ENCODE results near the gene MAEA. TPM values are rescaled to one million over a fixed set of nuclear protein-coding genes. Genes with fewer than 3 reads are reported as not detected.

The MAEA gene
- total and polyA plus RNA-seq, 2 of the 8 experiments (the other 6 are each of a cell fraction or from before 2014, with no cell fraction given) = 75.8 to 133 TPM

DNA sequence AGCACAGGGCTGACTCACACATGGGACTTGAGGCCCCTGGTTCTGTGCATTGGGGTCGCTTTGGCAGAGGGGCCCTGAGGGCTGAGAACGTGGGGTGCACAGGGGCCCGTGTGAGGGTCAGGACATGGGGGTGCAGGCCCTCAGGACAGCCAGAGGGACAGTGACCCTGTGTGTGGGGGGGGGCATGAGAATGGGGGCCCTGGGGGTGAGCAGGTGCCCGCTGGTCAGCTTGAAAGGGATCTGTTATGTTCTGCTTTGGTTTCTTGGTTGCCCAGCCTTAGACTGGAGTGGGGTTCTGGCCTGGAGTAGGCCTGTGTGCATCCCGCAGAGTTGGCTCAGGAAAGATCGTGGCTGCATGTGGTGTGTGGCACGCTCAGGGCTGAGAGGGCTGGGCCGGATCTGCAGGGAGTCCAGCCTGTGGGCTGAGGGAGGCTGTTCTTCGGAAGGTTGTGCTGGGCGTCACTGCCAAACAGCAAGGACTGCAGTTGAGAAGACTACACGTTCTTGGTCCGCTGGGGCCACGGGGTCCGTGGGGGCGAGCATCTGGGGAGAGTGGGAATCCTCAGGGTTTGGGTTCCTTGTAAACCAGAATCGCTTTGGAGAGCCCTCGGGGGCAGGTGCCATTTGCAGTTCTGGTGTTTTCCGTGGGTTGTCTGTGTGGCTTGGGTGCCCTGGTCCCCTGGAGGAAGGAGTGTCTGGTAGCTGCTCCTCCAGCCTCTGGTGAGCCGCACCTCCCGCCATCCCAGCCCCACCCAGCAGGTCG, 42.1 kb downstream of the MAEA start (continued):
- TF ChIP-seq, protein P1, sequence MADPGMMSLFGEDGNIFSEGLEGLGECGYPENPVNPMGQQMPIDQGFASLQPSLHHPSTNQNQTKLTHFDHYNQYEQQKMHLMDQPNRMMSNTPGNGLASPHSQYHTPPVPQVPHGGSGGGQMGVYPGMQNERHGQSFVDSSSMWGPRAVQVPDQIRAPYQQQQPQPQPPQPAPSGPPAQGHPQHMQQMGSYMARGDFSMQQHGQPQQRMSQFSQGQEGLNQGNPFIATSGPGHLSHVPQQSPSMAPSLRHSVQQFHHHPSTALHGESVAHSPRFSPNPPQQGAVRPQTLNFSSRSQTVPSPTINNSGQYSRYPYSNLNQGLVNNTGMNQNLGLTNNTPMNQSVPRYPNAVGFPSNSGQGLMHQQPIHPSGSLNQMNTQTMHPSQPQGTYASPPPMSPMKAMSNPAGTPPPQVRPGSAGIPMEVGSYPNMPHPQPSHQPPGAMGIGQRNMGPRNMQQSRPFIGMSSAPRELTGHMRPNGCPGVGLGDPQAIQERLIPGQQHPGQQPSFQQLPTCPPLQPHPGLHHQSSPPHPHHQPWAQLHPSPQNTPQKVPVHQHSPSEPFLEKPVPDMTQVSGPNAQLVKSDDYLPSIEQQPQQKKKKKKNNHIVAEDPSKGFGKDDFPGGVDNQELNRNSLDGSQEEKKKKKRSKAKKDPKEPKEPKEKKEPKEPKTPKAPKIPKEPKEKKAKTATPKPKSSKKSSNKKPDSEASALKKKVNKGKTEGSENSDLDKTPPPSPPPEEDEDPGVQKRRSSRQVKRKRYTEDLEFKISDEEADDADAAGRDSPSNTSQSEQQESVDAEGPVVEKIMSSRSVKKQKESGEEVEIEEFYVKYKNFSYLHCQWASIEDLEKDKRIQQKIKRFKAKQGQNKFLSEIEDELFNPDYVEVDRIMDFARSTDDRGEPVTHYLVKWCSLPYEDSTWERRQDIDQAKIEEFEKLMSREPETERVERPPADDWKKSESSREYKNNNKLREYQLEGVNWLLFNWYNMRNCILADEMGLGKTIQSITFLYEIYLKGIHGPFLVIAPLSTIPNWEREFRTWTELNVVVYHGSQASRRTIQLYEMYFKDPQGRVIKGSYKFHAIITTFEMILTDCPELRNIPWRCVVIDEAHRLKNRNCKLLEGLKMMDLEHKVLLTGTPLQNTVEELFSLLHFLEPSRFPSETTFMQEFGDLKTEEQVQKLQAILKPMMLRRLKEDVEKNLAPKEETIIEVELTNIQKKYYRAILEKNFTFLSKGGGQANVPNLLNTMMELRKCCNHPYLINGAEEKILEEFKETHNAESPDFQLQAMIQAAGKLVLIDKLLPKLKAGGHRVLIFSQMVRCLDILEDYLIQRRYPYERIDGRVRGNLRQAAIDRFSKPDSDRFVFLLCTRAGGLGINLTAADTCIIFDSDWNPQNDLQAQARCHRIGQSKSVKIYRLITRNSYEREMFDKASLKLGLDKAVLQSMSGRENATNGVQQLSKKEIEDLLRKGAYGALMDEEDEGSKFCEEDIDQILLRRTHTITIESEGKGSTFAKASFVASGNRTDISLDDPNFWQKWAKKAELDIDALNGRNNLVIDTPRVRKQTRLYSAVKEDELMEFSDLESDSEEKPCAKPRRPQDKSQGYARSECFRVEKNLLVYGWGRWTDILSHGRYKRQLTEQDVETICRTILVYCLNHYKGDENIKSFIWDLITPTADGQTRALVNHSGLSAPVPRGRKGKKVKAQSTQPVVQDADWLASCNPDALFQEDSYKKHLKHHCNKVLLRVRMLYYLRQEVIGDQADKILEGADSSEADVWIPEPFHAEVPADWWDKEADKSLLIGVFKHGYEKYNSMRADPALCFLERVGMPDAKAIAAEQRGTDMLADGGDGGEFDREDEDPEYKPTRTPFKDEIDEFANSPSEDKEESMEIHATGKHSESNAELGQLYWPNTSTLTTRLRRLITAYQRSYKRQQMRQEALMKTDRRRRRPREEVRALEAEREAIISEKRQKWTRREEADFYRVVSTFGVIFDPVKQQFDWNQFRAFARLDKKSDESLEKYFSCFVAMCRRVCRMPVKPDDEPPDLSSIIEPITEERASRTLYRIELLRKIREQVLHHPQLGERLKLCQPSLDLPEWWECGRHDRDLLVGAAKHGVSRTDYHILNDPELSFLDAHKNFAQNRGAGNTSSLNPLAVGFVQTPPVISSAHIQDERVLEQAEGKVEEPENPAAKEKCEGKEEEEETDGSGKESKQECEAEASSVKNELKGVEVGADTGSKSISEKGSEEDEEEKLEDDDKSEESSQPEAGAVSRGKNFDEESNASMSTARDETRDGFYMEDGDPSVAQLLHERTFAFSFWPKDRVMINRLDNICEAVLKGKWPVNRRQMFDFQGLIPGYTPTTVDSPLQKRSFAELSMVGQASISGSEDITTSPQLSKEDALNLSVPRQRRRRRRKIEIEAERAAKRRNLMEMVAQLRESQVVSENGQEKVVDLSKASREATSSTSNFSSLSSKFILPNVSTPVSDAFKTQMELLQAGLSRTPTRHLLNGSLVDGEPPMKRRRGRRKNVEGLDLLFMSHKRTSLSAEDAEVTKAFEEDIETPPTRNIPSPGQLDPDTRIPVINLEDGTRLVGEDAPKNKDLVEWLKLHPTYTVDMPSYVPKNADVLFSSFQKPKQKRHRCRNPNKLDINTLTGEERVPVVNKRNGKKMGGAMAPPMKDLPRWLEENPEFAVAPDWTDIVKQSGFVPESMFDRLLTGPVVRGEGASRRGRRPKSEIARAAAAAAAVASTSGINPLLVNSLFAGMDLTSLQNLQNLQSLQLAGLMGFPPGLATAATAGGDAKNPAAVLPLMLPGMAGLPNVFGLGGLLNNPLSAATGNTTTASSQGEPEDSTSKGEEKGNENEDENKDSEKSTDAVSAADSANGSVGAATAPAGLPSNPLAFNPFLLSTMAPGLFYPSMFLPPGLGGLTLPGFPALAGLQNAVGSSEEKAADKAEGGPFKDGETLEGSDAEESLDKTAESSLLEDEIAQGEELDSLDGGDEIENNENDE (IDR thresholded peaks at IDR 0.05; ENCODE audit: insufficient replicate concordance, low read length) = no peak
- TF ChIP-seq CBX5 (IDR thresholded peaks at IDR 0.05; ENCODE audit: low read depth, low read length) = no peak
- no peak for TF ChIP-seq RXRA (IDR thresholded peaks at IDR 0.05; ENCODE audit: insufficient read depth, low read depth, low read length)
- TF ChIP-seq JUN (IDR thresholded peaks at IDR 0.05; ENCODE audit: low read depth, low read length) = no peak
- TF ChIP-seq CTBP2 (IDR thresholded peaks at IDR 0.05; ENCODE audit: borderline replicate concordance, insufficient read depth, insufficient read length, low read length) = no peak
- TF ChIP-seq TAF7 (optimal IDR thresholded peaks at IDR 0.05; ENCODE audit: borderline replicate concordance, low read depth, low read length) = no peak
- TF ChIP-seq KDM5A (IDR thresholded peaks at IDR 0.05; ENCODE audit: low read length) = no peak

Measured in H1 (cell line).